GM23338 (cell line): ENCODE results near the gene PHKB. TPM values are rescaled to one million over a fixed set of nuclear protein-coding genes. Genes with fewer than 3 reads are reported as not detected.

Experiments
- ATAC-seq: fragments of 200-7000 bp; cut with Tn5 transposase; 3 replicates; pipeline ENCODE4 v1.9.1; 2020
- DNase-seq: peaks from one replicate; pipeline ENCODE4 v3.0.0-alpha.2; 2015; ENCODE audit warnings: low spot score
- H2AFZ ChIP-seq: fragments of 200-600 bp; sonication (generic); 2 replicates; pipeline ENCODE4 v1.8.0; 2016; ENCODE audit warnings: antibody characterized with exemption, mild to moderate bottlenecking, moderate library complexity
- H3F3A ChIP-seq: fragments of 200-600 bp; sonication (generic); replicated peaks from 2 replicates; pipeline ENCODE4 v1.8.0; 2017; ENCODE audit warnings: antibody characterized with exemption, mixed run types, low read depth
- H3K27ac ChIP-seq: fragments of 200-600 bp; sonication (generic); 2 replicates; pipeline ENCODE4 v1.6.1; 2016; ENCODE audit warnings: low read depth
- H3K27me3 ChIP-seq: fragments of 200-600 bp; sonication (generic); 2 replicates; pipeline ENCODE4 v1.8.0; 2016; ENCODE audit warnings: mild to moderate bottlenecking, mixed run types, moderate library complexity; ENCODE audit not compliant: insufficient read depth
- H3K36me3 ChIP-seq: fragments of 200-600 bp; sonication (generic); 2 replicates; pipeline ENCODE4 v1.8.0; 2016; ENCODE audit warnings: mild to moderate bottlenecking; ENCODE audit not compliant: insufficient read depth
- H3K4me1 ChIP-seq: fragments of 200-600 bp; sonication (generic); 2 replicates; pipeline ENCODE4 v1.8.0; 2016; ENCODE audit warnings: mild to moderate bottlenecking, moderate library complexity; ENCODE audit not compliant: insufficient read depth
- H3K4me2 ChIP-seq: fragments of 200-600 bp; sonication (generic); 2 replicates; pipeline ENCODE4 v1.7.1; 2017; ENCODE audit warnings: mixed run types
- H3K4me3 ChIP-seq: fragments of 200-600 bp; sonication (generic); 2 replicates; pipeline ENCODE4 v1.6.1; 2016; ENCODE audit warnings: mixed run types
- H3K79me2 ChIP-seq: fragments of 200-600 bp; sonication (generic); replicated peaks from 2 replicates; pipeline ENCODE4 v1.8.0; 2017; ENCODE audit warnings: mild to moderate bottlenecking; ENCODE audit not compliant: insufficient read depth
- H3K9me2 ChIP-seq: fragments of 200-600 bp; sonication (generic); 2 replicates; pipeline ENCODE4 v1.8.0; 2017; ENCODE audit not compliant: insufficient read depth
- H4K20me1 ChIP-seq: fragments of 200-600 bp; sonication (generic); replicated peaks from 2 replicates; pipeline ENCODE4 v1.8.0; 2017; ENCODE audit warnings: mild to moderate bottlenecking; ENCODE audit not compliant: insufficient read depth
- H3K27ac Mint-ChIP-seq: 2 replicates; pipeline ENCODE4 v1.8.0; 2020; ENCODE audit warnings: inconsistent platforms, mild to moderate bottlenecking, moderate library complexity, mixed read lengths
- H3K27me3 Mint-ChIP-seq: 3 replicates; pipeline ENCODE4 v1.8.0; 2022; ENCODE audit warnings: low read depth, mild to moderate bottlenecking, moderate library complexity, mixed read lengths, inconsistent platforms; ENCODE audit not compliant: insufficient read depth, poor library complexity
- H3K36me3 Mint-ChIP-seq: 3 replicates; pipeline ENCODE4 v1.8.0; 2021; ENCODE audit warnings: low read depth, mild to moderate bottlenecking, inconsistent platforms, moderate library complexity, mixed read lengths
- H3K4me1 Mint-ChIP-seq: 3 replicates; pipeline ENCODE4 v1.8.0; 2020; ENCODE audit warnings: mild to moderate bottlenecking, inconsistent platforms, mixed read lengths
- H3K4me3 Mint-ChIP-seq: 3 replicates; pipeline ENCODE4 v1.8.0; 2021; ENCODE audit warnings: moderate library complexity, mild to moderate bottlenecking, inconsistent platforms, mixed read lengths
- H3K9me3 Mint-ChIP-seq: 3 replicates; pipeline ENCODE4 v1.8.0; 2020; ENCODE audit warnings: moderate library complexity, mild to moderate bottlenecking, inconsistent platforms, mixed read lengths
- CREB1 ChIP-seq: fragments of 250-450 bp; sonication (Bioruptor Pico); IDR thresholded peaks from 2 replicates; pipeline ENCODE4 v1.5.0; 2020; ENCODE audit warnings: low read depth, mild to moderate bottlenecking, moderate library complexity
- EZH2 ChIP-seq: fragments of 200-600 bp; sonication (generic); IDR thresholded peaks from one replicate; pipeline ENCODE4 v1.8.0; 2017; ENCODE audit warnings: antibody characterized with exemption, mild to moderate bottlenecking, low read depth; ENCODE audit not compliant: unreplicated experiment
- EZH2phosphoT487 ChIP-seq: fragments of 200-600 bp; sonication (generic); IDR thresholded peaks from one replicate; pipeline ENCODE4 v1.8.1; 2018; ENCODE audit warnings: antibody characterized with exemption; ENCODE audit not compliant: unreplicated experiment
- JUNB ChIP-seq: IDR thresholded peaks from one replicate; pipeline ENCODE4 v1.6.1; 2016; ENCODE audit warnings: antibody characterized with exemption; ENCODE audit not compliant: unreplicated experiment
- NANOG ChIP-seq: IDR thresholded peaks from 2 replicates; pipeline ENCODE4 v1.6.1; 2016; ENCODE audit warnings: antibody characterized with exemption, borderline replicate concordance
- POLR2AphosphoS5 ChIP-seq: IDR thresholded peaks from 2 replicates; pipeline ENCODE4 v1.6.1; 2016; ENCODE audit warnings: antibody characterized with exemption, low read depth
- STAT1 ChIP-seq: IDR thresholded peaks from one replicate; pipeline ENCODE4 v1.6.1; 2016; ENCODE audit warnings: antibody characterized with exemption; ENCODE audit not compliant: unreplicated experiment
- ZNF114 ChIP-seq: fragments of 250-450 bp; sonication (Bioruptor Pico); IDR thresholded peaks from 2 replicates; pipeline ENCODE4 v1.5.0; 2020; ENCODE audit warnings: mild to moderate bottlenecking, moderate library complexity
- ZNF331 ChIP-seq: fragments of 250-450 bp; sonication (Bioruptor Pico); IDR thresholded peaks from 2 replicates; pipeline ENCODE4 v1.5.0; 2020; ENCODE audit warnings: low read depth, mild to moderate bottlenecking, moderate library complexity
- polyA plus RNA-seq: library from polyadenylated mRNA; unstranded; fragments of >200 nt; fragmentation: Nextera tagmentation; extraction: Ambion mirVana; gene quantifications from 2 replicates; pipeline ENCODE4 v1.2.1, GENCODE V29; 2016
- total RNA-seq: library from RNA; depleted of rRNA; stranded (reverse); fragments of >200 nt; shearing (Covaris generic); gene quantifications from 2 replicates; pipeline ENCODE4 v1.2.3, GENCODE V29; 2014
- TF ChIP-seq, protein P1 (sequence below): IDR thresholded peaks from 2 replicates; pipeline ENCODE4 v1.6.1; 2016; ENCODE audit warnings: antibody characterized with exemption
- TF ChIP-seq, protein P2 (sequence below): fragments of 250-450 bp; sonication (Bioruptor Pico); IDR thresholded peaks from 2 replicates; pipeline ENCODE4 v1.5.0; 2020; ENCODE audit warnings: mild to moderate bottlenecking, moderate library complexity
- TF ChIP-seq, protein P3 (sequence below): IDR thresholded peaks from one replicate; pipeline ENCODE4 v1.6.1; 2018; ENCODE audit warnings: antibody characterized with exemption; ENCODE audit not compliant: unreplicated experiment

The PHKB gene
- total and polyA plus RNA-seq, 2 experiments from 2014 or later = 20.3 to 57.3 TPM

DNA sequence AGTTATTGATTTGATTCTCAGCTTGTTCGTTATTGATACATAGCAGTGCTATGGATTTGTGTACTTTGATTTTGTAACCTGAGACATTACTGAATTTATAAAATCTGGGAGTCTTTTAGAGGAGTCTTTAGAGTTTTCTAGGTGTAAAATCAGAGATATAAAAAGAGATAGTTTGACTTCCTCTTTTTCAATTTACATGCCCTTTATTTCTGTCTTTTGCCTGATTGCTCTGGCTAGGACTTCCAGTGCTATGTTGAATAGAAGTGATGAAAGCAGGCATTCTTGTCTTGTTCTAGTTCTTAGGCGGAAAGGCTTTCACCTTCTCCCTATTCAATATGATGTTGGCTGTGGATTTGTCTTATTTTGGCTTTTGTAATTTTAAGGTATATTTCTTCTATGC is 106.2 kb downstream of the PHKB start:
- DNase-seq (no peak), ATAC-seq (no peak)
- Mint-ChIP-seq H3K9me3 (no peaks in the 10 kb centered on the region), H3K27me3 (no peaks in the 10 kb centered on the region), H3K4me1 (no peaks in the 10 kb centered on the region), H3K27ac (no peak overlapping the region), H3K36me3 (peaks cover 4% of the 10 kb centered on the region), H3K4me3 (no peak overlapping the region)
- Histone ChIP-seq H2AFZ (no peak overlapping the region), H3K27ac (no peak overlapping the region), H3K79me2 (no peaks in the 10 kb centered on the region), H3K4me1 (no peaks in the 10 kb centered on the region), H3K36me3 (no peaks in the 10 kb centered on the region), H4K20me1 (no peaks in the 10 kb centered on the region), H3K4me3 (no peak overlapping the region), H3F3A (no peaks in the 10 kb centered on the region), H3K4me2 (no peak overlapping the region), H3K27me3 (no peaks in the 10 kb centered on the region), H3K9me2 (peaks cover 11% of the 10 kb centered on the region; the same call in 1 of the 2 replicates)
- TF ChIP-seq, protein P1, sequence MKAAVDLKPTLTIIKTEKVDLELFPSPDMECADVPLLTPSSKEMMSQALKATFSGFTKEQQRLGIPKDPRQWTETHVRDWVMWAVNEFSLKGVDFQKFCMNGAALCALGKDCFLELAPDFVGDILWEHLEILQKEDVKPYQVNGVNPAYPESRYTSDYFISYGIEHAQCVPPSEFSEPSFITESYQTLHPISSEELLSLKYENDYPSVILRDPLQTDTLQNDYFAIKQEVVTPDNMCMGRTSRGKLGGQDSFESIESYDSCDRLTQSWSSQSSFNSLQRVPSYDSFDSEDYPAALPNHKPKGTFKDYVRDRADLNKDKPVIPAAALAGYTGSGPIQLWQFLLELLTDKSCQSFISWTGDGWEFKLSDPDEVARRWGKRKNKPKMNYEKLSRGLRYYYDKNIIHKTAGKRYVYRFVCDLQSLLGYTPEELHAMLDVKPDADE = no peak
- TF ChIP-seq EZH2 (no peak), CREB1 (CRISPR knock-in tag) (no peak), EZH2phosphoT487 (no peak), ZNF114 (CRISPR knock-in tag) (no peak), POLR2AphosphoS5 (no peak), JUNB (no peak), NANOG (no peak), STAT1 (no peak)

DNA sequence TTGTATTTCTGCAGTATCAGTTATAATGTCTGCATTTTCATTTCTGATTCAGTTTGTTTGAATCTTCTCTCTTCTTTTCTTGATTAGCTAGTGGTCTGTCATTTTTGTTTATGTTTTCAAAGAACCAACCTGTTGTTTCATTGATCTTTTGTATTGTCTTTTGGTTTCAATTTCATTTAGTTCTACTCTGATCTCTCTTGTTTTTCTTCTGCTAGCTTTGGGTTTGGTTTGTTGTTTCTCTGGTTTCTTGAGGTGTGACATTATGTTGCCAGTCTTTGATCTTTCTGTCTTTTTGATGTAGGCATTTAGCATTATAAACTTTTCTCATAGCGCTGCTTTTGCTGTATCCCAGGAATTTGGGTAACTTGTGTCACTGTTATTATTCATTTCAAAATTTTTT is 107.2 kb downstream of the PHKB start:
- Mint-ChIP-seq H3K4me1 (no peaks in the 10 kb centered on the region), H3K27ac (no peak overlapping the region), H3K4me3 (no peak overlapping the region), H3K9me3 (no peaks in the 10 kb centered on the region), H3K27me3 (no peaks in the 10 kb centered on the region), H3K36me3 (peaks cover 4% of the 10 kb centered on the region; the same call in 2 of the 3 replicates)
- Histone ChIP-seq H3K27me3 (no peaks in the 10 kb centered on the region), H3K9me2 (peaks cover 12% of the 10 kb centered on the region; the same call in 1 of the 2 replicates), H3K4me1 (no peaks in the 10 kb centered on the region), H3K4me2 (no peak overlapping the region), H3K27ac (no peak overlapping the region), H4K20me1 (no peaks in the 10 kb centered on the region), H2AFZ (no peak overlapping the region), H3F3A (no peaks in the 10 kb centered on the region), H3K4me3 (no peak overlapping the region), H3K79me2 (no peaks in the 10 kb centered on the region), H3K36me3 (no peaks in the 10 kb centered on the region)
- DNase-seq (no peak), ATAC-seq (no peak)
- TF ChIP-seq STAT1 (no peak), ZNF331 (no peak), NANOG (no peak), ZNF114 (CRISPR knock-in tag) (no peak), CREB1 (CRISPR knock-in tag) (no peak)
- TF ChIP-seq, protein P2, sequence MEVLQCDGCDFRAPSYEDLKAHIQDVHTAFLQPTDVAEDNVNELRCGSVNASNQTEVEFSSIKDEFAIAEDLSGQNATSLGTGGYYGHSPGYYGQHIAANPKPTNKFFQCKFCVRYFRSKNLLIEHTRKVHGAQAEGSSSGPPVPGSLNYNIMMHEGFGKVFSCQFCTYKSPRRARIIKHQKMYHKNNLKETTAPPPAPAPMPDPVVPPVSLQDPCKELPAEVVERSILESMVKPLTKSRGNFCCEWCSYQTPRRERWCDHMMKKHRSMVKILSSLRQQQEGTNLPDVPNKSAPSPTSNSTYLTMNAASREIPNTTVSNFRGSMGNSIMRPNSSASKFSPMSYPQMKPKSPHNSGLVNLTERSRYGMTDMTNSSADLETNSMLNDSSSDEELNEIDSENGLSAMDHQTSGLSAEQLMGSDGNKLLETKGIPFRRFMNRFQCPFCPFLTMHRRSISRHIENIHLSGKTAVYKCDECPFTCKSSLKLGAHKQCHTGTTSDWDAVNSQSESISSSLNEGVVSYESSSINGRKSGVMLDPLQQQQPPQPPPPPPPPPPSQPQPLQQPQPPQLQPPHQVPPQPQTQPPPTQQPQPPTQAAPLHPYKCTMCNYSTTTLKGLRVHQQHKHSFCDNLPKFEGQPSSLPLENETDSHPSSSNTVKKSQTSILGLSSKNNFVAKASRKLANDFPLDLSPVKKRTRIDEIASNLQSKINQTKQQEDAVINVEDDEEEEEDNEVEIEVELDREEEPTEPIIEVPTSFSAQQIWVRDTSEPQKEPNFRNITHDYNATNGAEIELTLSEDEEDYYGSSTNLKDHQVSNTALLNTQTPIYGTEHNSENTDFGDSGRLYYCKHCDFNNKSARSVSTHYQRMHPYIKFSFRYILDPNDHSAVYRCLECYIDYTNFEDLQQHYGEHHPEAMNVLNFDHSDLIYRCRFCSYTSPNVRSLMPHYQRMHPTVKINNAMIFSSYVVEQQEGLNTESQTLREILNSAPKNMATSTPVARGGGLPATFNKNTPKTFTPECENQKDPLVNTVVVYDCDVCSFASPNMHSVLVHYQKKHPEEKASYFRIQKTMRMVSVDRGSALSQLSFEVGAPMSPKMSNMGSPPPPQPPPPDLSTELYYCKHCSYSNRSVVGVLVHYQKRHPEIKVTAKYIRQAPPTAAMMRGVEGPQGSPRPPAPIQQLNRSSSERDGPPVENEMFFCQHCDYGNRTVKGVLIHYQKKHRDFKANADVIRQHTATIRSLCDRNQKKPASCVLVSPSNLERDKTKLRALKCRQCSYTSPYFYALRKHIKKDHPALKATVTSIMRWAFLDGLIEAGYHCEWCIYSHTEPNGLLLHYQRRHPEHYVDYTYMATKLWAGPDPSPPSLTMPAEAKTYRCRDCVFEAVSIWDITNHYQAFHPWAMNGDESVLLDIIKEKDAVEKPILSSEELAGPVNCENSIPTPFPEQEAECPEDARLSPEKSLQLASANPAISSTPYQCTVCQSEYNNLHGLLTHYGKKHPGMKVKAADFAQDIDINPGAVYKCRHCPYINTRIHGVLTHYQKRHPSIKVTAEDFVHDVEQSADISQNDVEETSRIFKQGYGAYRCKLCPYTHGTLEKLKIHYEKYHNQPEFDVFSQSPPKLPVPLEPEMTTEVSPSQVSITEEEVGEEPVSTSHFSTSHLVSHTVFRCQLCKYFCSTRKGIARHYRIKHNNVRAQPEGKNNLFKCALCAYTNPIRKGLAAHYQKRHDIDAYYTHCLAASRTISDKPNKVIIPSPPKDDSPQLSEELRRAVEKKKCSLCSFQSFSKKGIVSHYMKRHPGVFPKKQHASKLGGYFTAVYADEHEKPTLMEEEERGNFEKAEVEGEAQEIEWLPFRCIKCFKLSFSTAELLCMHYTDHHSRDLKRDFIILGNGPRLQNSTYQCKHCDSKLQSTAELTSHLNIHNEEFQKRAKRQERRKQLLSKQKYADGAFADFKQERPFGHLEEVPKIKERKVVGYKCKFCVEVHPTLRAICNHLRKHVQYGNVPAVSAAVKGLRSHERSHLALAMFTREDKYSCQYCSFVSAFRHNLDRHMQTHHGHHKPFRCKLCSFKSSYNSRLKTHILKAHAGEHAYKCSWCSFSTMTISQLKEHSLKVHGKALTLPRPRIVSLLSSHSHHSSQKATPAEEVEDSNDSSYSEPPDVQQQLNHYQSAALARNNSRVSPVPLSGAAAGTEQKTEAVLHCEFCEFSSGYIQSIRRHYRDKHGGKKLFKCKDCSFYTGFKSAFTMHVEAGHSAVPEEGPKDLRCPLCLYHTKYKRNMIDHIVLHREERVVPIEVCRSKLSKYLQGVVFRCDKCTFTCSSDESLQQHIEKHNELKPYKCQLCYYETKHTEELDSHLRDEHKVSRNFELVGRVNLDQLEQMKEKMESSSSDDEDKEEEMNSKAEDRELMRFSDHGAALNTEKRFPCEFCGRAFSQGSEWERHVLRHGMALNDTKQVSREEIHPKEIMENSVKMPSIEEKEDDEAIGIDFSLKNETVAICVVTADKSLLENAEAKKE (CRISPR knock-in tag) = no peak
- TF ChIP-seq, protein P3, sequence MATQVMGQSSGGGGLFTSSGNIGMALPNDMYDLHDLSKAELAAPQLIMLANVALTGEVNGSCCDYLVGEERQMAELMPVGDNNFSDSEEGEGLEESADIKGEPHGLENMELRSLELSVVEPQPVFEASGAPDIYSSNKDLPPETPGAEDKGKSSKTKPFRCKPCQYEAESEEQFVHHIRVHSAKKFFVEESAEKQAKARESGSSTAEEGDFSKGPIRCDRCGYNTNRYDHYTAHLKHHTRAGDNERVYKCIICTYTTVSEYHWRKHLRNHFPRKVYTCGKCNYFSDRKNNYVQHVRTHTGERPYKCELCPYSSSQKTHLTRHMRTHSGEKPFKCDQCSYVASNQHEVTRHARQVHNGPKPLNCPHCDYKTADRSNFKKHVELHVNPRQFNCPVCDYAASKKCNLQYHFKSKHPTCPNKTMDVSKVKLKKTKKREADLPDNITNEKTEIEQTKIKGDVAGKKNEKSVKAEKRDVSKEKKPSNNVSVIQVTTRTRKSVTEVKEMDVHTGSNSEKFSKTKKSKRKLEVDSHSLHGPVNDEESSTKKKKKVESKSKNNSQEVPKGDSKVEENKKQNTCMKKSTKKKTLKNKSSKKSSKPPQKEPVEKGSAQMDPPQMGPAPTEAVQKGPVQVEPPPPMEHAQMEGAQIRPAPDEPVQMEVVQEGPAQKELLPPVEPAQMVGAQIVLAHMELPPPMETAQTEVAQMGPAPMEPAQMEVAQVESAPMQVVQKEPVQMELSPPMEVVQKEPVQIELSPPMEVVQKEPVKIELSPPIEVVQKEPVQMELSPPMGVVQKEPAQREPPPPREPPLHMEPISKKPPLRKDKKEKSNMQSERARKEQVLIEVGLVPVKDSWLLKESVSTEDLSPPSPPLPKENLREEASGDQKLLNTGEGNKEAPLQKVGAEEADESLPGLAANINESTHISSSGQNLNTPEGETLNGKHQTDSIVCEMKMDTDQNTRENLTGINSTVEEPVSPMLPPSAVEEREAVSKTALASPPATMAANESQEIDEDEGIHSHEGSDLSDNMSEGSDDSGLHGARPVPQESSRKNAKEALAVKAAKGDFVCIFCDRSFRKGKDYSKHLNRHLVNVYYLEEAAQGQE = no peak
